GM12878 (cell line): ENCODE results near the gene ZYX.

Experiments used
- CBX5 ChIP-seq: sonication (generic); IDR thresholded peaks from 2 replicates; pipeline ENCODE4 v1.6.1; 2016; ENCODE audit warnings: low read depth, moderate library complexity, mild to moderate bottlenecking, inconsistent platforms
- E2F8 ChIP-seq: fragments of 450-650 bp; IDR thresholded peaks from 2 replicates; pipeline ENCODE4 v1.6.1; 2018; ENCODE audit warnings: mild to moderate bottlenecking, low read depth, moderate library complexity; ENCODE audit not compliant: partially characterized antibody
- EED ChIP-seq: sonication (generic); IDR thresholded peaks from 2 replicates; pipeline ENCODE4 v1.6.1; 2016; ENCODE audit warnings: antibody characterized with exemption, low read depth
- RFX5 ChIP-seq: IDR thresholded peaks from 2 replicates; pipeline ENCODE4 v1.6.1; 2011; ENCODE audit warnings: low read depth, low read length, improper control_type of control experiment
- TBL1XR1 ChIP-seq: IDR thresholded peaks from 2 replicates; pipeline ENCODE4 v1.6.1; 2012; ENCODE audit warnings: low read depth, low read length, improper control_type of control experiment
- TF ChIP-seq, protein P1 (sequence below), 3 experiments: IDR thresholded peaks in 2 of 3; conservative IDR thresholded peaks in 1 of 3; 2 replicates each; pipeline ENCODE4 v1.5.1; 2011; ENCODE audit warnings: low read depth in 3 of 3, low read length in 3 of 3, mild to moderate bottlenecking in 3 of 3, control low read depth in 2 of 3, moderate library complexity in 2 of 3, inconsistent platforms in 1 of 3, mixed read lengths in 1 of 3; ENCODE audit not compliant: control insufficient read depth in 2 of 3, insufficient read depth in 1 of 3; ENCODE audit errors: extremely low read depth in 1 of 3

DNA sequence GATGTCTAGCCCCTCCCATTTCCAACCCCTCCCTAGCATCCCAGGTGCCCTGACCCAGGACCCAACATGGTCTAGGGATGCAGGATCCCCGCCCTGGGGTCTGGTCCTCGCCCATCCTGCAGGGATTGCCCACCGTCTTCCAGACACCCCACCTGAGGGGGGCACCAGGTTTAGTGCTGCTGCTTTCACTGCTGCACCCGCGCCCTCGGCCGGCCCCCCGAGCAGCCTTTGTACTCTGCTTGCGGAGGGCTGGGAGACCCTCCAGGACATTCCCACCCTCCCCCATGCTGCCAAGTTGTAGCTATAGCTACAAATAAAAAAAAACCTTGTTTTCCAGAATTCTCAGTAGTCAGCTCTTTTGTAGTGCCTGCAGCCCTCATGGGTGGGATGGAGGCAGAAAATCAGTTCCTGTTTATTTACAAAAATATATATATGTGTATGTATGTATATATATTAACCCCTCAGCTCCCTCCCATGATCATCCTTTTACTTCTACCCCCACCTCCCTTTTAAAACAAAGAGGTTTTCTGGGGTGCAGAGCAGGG, 9.7 kb downstream of the ZYX start:
- TF ChIP-seq E2F8 (no peak), CBX5 (no peak), TBL1XR1 (no peak), RFX5 (no peak), EED (no peak)
- TF ChIP-seq, protein P1, sequence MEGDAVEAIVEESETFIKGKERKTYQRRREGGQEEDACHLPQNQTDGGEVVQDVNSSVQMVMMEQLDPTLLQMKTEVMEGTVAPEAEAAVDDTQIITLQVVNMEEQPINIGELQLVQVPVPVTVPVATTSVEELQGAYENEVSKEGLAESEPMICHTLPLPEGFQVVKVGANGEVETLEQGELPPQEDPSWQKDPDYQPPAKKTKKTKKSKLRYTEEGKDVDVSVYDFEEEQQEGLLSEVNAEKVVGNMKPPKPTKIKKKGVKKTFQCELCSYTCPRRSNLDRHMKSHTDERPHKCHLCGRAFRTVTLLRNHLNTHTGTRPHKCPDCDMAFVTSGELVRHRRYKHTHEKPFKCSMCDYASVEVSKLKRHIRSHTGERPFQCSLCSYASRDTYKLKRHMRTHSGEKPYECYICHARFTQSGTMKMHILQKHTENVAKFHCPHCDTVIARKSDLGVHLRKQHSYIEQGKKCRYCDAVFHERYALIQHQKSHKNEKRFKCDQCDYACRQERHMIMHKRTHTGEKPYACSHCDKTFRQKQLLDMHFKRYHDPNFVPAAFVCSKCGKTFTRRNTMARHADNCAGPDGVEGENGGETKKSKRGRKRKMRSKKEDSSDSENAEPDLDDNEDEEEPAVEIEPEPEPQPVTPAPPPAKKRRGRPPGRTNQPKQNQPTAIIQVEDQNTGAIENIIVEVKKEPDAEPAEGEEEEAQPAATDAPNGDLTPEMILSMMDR (IDR thresholded peaks at IDR 0.05 in 2 of 3, conservative IDR thresholded peaks at IDR 0.05 in 1 of 3; ENCODE audit: control insufficient read depth in 2 of 3, extremely low read depth in 1 of 3, insufficient read depth in 1 of 3, low read depth in 3 of 3, low read length in 3 of 3) = no peak
